Femur (tissue), 1 donor: ENCODE results near the gene CYFIP2.

Experiments
- DNase-seq: peaks from one replicate; pipeline ENCODE4 v3.0.0-alpha.2; 2017

The CYFIP2 gene

DNA sequence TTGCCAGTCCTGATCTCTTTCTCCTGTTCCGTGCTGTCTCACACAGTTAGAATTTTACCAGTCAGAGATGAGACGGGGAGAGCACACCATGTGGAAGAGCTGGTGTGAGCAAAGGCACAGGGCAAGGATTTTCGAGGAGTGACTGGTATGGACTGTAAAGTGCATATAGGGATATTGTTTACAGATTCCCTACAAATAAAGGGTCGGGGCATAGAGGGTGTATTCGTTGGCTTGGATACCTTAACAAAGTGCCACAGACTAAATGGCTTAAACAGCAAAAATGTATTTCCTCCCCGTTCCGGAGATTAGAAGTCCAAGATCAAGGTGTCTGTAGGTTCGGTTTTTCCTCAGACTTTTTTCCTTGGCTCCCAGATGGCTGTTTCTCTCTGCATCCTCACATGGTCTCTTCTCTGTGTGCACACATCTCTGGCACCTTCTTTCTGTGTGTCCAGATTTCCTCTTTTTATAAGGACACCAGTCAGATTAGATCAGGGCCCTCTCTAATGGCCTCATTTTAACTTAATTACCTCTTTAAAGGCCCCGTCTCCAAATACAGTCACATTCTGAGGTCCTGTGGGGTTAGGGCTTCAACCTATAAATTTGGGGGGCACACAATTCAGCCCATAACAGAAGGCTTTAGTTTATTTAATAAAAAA is 23.4 kb downstream of the CYFIP2 start:
- no peak for DNase-seq

- no peak for DNase-seq
Observed at GRCh38 chr5:157290156-157290980, 24.4 kb downstream of the CYFIP2 start.

- DNase-seq: no peak
Observed at GRCh38 chr5:157290981-157291711, 25.2 kb downstream of the CYFIP2 start.

DNA sequence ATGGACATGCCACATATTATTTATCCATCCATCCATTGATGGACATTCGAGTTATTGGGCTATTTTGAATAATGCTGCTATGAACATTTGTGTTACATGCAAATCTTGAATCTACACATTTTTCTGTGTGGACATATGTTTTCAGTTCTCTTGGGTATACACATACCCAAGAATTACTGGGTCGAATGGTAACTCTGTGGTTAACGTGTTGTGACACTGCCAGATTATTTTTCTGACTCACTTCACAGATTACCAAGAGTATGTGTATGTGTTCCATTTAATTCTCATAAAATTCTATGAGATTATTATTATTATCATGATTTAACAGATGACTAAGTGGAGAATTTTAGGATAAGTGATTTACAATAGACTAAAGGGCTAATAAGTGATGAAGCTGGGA is 26.7 kb downstream of the CYFIP2 start:
- no peak for DNase-seq

GRCh38 chr5:157294407-157295091 is 28.6 kb downstream of the CYFIP2 start:
- DNase-seq: no peak

- no peak for DNase-seq
Observed at GRCh38 chr5:157295247-157295646, 29.3 kb downstream of the CYFIP2 start.

DNA sequence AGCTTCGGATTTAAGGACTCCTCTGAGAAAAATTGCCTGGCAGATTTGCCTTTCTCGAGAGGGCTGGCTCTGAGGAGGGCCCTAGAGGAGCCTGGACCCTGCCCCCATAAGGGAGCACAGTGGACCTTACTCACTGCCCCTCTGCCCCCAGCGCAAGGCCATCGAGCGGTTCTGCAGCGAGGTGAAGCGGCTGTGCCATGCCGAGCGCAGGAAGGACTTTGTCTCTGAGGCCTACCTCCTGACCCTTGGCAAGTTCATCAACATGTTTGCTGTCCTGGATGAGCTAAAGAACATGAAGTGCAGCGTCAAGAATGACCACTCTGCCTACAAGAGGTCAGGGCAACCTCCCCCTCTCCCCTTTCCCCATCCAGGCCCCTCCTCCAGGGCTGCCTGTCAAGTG is 34.6 kb downstream of the CYFIP2 start:
- DNase-seq: no peak

GRCh38 chr5:157301066-157301465 is 35.1 kb downstream of the CYFIP2 start:
- no peak for DNase-seq

GRCh38 chr5:157303023-157303422 is 37.1 kb downstream of the CYFIP2 start:
- DNase-seq: no peak

DNA sequence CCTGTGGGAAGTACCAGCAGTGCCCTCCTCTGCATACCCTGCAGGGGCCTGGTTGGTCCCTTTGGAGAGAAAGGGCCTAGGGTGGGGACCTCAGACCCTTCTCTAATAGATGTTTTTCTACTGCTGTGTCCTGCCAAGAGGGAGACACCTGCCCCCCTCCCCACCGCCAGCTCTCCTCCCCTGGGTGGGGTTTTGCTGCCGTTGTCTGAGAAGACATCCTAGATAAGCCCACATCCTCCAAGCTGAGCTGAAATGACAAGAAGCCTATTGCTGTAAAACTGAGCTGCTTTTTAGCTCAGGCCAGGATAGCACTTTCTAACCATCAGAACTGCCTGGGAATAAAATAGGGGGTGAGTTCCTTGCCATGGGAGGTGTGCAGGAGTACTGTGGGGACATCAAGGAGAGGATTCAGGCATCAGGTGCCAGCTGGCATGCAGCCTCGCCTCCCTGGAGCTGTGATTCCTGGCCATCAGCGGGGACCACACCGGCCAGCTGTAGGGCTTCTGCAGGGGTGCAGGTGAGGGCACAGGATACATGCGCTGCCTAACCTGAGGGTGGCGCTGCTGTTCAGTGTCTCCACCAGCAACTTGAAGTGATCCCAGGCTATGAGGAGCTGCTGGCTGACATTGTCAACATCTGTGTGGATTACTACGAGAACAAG is 37.9 kb downstream of the CYFIP2 start:
- DNase-seq: peak; percentile 33

DNA sequence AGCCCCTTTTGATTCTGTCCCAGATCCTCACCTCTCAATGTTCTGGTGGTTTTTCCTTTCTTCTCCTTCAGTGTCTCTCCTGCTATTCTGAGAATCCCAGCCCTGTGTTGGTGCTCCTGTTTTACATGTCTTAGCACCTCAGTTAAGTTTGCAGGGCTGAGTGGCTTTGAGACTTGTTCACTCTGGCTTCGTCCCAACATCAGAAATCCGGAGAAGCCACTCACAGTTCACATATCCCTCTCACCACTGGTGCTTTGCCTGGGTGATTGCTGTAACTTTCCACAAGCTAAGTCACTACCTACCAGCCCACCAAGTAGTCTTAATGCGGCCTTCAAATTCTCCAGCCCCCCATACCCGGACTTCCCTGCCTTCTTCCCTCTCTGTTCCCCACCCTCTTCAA is 40.2 kb downstream of the CYFIP2 start:
- DNase-seq: no peak

GRCh38 chr5:157306692-157307471 is 41.0 kb downstream of the CYFIP2 start:
- no peak for DNase-seq

GRCh38 chr5:157308836-157309465 is 43.0 kb downstream of the CYFIP2 start:
- no peak for DNase-seq

- DNase-seq: no peak
Observed at GRCh38 chr5:157309796-157310195, 43.9 kb downstream of the CYFIP2 start.

- DNase-seq: no peak
Observed at GRCh38 chr5:157311595-157311994, 45.7 kb downstream of the CYFIP2 start.

GRCh38 chr5:157312492-157312891 is 46.6 kb downstream of the CYFIP2 start:
- peak; percentile 38 for DNase-seq

DNA sequence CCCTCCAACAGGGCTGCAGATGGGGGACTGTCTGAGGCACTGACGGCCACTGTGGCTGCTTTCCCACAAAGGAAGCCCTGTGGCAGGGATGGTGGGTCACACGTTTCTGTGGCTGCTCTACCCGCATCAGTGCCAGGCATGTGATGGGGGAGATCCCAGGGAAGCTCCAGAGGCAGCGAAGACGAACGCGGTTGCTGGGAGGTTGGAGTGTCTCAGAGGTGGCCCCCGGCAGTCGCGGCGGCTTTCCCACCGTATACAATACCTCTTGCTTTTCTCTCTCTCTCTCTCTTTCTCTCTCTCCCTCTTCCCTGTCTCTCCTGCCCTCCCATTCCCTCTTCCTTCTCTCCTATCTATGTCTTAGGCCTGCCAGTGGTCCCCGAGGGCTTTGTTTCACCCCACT is 56.7 kb downstream of the CYFIP2 start:
- no peak for DNase-seq

GRCh38 chr5:157323107-157323706 is 57.3 kb downstream of the CYFIP2 start:
- DNase-seq: no peak

DNA sequence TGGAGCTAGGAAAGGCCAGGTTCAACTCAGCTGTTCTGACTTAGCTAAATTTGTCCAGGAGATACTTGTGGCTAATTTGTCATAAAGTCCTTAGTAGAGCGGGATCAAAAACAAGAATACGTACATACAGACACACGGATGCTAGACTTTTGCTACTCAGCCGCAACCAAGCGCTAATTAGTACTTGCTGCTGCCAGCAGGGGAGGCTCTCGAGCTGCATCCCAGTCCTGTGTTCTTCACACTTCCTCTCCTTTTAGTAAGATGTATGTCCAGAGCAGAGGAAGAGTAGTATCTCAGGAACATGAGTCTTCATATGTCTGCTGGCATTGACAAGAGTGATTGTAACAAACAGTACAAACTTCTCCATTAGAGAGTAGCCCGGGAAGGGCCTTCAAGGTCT is 58.3 kb downstream of the CYFIP2 start:
- DNase-seq: no peak

GRCh38 chr5:157326440-157327005 is 60.6 kb downstream of the CYFIP2 start:
- DNase-seq: no peak
